K562 (cell line): ENCODE data around the gene CPED1. TPM values are rescaled to one million over a fixed set of nuclear protein-coding genes. Genes with fewer than 3 reads are reported as not detected.
A peak's percentile ranks its signal among the peaks of the same experiment; 100 is the strongest.

Experiments
- EZH2 ChIP-seq: IDR thresholded peaks from 2 replicates; pipeline ENCODE4 v1.6.1; 2012; ENCODE audit warnings: low read depth, mild to moderate bottlenecking, inconsistent platforms, low read length, borderline replicate concordance
- HDAC3 ChIP-seq: fragments of 450-650 bp; IDR thresholded peaks from 2 replicates; pipeline ENCODE4 v1.6.1; 2018; ENCODE audit warnings: borderline replicate concordance, mild to moderate bottlenecking, moderate library complexity; ENCODE audit not compliant: partially characterized antibody
- HDGF ChIP-seq: fragments of 450-650 bp; IDR thresholded peaks from 2 replicates; pipeline ENCODE4 v1.6.1; 2016
- HNRNPLL ChIP-seq: fragments of 200-400 bp; formaldehyde crosslinking; IDR thresholded peaks from 2 replicates; pipeline ENCODE4 v1.6.1; 2017; ENCODE audit warnings: low read length, low read depth, mild to moderate bottlenecking; ENCODE audit not compliant: poor library complexity, severe bottlenecking
- MCM3 ChIP-seq: fragments of 450-650 bp; IDR thresholded peaks from 2 replicates; pipeline ENCODE4 v1.6.1; 2016
- SMAD4 ChIP-seq: fragments of 250-450 bp; sonication (Bioruptor Pico); conservative IDR thresholded peaks from 2 replicates; pipeline ENCODE4 v1.8.0; 2021; ENCODE audit warnings: inconsistent platforms, mild to moderate bottlenecking, moderate library complexity
- SMARCE1 ChIP-seq: fragments of 450-650 bp; IDR thresholded peaks from 2 replicates; pipeline ENCODE4 v1.7.1; 2016; ENCODE audit warnings: mild to moderate bottlenecking
- SP2 ChIP-seq: IDR thresholded peaks from 2 replicates; pipeline ENCODE4 v1.6.1; 2011; ENCODE audit warnings: mild to moderate bottlenecking, low read depth, low read length, moderate library complexity; ENCODE audit not compliant: poor library complexity, severe bottlenecking; ENCODE audit errors: extremely low read depth
- TAF7 ChIP-seq: fragments of 450-650 bp; IDR thresholded peaks from 2 replicates; pipeline ENCODE4 v1.6.1; 2016; ENCODE audit warnings: missing genetic modification characterization, missing compliant biosample characterization
- ZNF133 ChIP-seq: fragments of 250-450 bp; sonication (Bioruptor Pico); IDR thresholded peaks from 2 replicates; pipeline ENCODE4 v1.4.0; 2020; ENCODE audit warnings: mild to moderate bottlenecking
- ZNF146 ChIP-seq: IDR thresholded peaks from one replicate; pipeline ENCODE4 v1.6.1; 2018; ENCODE audit warnings: missing compliant biosample characterization; ENCODE audit not compliant: unreplicated experiment
- ZNF766 ChIP-seq: fragments of 200-800 bp; sonication (Bioruptor generic); conservative IDR thresholded peaks from 2 replicates; pipeline ENCODE4 v1.6.1; 2016; ENCODE audit warnings: missing genetic modification characterization, missing compliant biosample characterization
- ZSCAN29 ChIP-seq: fragments of 450-650 bp; IDR thresholded peaks from 2 replicates; pipeline ENCODE4 v1.6.1; 2017
- polyA plus RNA-seq, 8 experiments: library from polyadenylated mRNA; depleted of rRNA in 4 of 8; stranded (reverse) in 5 of 8; unstranded in 3 of 8; fragments of >200 nt; fragmentation: Nextera tagmentation in 2 of 8; fragmentation: Illumina TruSeq in 1 of 8; extraction: Ambion mirVana in 2 of 8; extraction: Trizol in 1 of 8; gene quantifications; 2 replicates each; pipeline versions ENCODE4 v1.2.1 to v1.2.3, GENCODE V29; 2011 to 2014; ENCODE audit warnings: inconsistent platforms in 1 of 8, missing spikeins in 1 of 8
- total RNA-seq, 7 experiments: library from RNA; depleted of rRNA in 6 of 7; stranded (reverse); fragments of >200 nt in 6 of 7; fragmentation: Illumina TruSeq in 2 of 7; extraction: Trizol in 2 of 7; gene quantifications; 2 replicates each; pipeline versions ENCODE4 v1.2.1 to v1.2.3, GENCODE V29; 2011 to 2021; ENCODE audit warnings: low replicate concordance in 1 of 7
- TF ChIP-seq, protein P1 (sequence below): sonication (generic); formaldehyde crosslinking; IDR thresholded peaks from 2 replicates; pipeline ENCODE4 v1.8.0; 2023; ENCODE audit warnings: mild to moderate bottlenecking, missing genetic modification reagents
- TF ChIP-seq, protein P2 (sequence below): fragments of 450-650 bp; IDR thresholded peaks from 2 replicates; pipeline ENCODE4 v1.6.1; 2016; ENCODE audit warnings: borderline replicate concordance
- TF ChIP-seq, protein P3 (sequence below): fragments of 450-650 bp; IDR thresholded peaks from 2 replicates; pipeline ENCODE4 v1.6.1; 2017; ENCODE audit warnings: antibody characterized with exemption
- TF ChIP-seq, protein P4 (sequence below), 2 experiments: fragments of 450-650 bp; IDR thresholded peaks; 2 replicates each; pipeline ENCODE4 v1.6.1; 2018; ENCODE audit warnings: mild to moderate bottlenecking in 2 of 2, low read depth in 1 of 2; ENCODE audit not compliant: partially characterized antibody in 2 of 2
- TF ChIP-seq, protein P5 (sequence below): sonication (generic); formaldehyde crosslinking; IDR thresholded peaks from 2 replicates; pipeline ENCODE4 v1.8.1; 2022; ENCODE audit warnings: missing genetic modification reagents

Gene CPED1
- total and polyA plus RNA-seq, 9 of the 15 experiments (the other 6 are each of a cell fraction or from before 2014, with no cell fraction given): 195 to 393 (median 290) TPM

DNA sequence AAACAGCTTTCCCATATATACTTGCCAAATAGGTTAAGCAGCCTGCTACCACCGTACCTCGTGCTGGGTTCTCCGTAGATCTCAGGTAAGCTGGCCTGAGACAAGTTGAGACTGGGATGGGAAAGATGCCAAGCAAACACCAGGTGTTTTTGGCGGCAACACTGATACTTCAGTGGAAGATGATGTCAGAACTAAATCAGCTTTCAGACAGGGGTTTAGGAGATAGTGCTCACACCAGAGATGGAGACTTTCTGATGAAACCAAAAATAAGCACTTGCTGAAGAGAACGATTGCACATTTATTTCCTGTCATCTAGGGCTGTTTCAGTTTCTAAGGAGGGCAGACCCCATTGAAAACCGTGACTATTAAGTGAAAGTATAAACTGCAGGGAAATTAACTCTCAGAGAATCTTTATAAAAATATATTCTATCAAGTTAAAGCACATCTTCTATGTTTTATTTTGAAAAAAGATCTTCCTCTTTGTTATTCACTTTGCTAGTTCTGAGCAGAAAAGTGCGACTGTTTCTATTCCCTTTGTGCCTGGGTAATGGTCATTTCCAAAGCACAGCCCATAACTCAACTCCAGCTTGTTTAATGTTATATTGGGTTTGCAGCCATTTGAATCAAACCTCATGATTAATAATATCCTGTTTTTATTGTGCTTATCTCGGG is 149.9 kb downstream of the CPED1 start (continued):
- TF ChIP-seq EZH2 (no peak), SMAD4 (peak; percentile 96), ZSCAN29 (no peak), MCM3 (no peak), HDAC3 (peak; percentile 58), ZNF766 (CRISPR knock-in tag) (peak; percentile 83), ZNF133 (CRISPR knock-in tag) (no peak), ZNF146 (CRISPR knock-in tag) (no peak), HDGF (no peak), TAF7 (tag) (peak; percentile 39; the same call in 1 of the 2 replicates), SP2 (no peak), SMARCE1 (peak; percentile 46; the same call in 1 of the 2 replicates), HNRNPLL (no peak)
- TF ChIP-seq, protein P1, sequence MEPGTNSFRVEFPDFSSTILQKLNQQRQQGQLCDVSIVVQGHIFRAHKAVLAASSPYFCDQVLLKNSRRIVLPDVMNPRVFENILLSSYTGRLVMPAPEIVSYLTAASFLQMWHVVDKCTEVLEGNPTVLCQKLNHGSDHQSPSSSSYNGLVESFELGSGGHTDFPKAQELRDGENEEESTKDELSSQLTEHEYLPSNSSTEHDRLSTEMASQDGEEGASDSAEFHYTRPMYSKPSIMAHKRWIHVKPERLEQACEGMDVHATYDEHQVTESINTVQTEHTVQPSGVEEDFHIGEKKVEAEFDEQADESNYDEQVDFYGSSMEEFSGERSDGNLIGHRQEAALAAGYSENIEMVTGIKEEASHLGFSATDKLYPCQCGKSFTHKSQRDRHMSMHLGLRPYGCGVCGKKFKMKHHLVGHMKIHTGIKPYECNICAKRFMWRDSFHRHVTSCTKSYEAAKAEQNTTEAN (CRISPR knock-in tag): no peak
- TF ChIP-seq, protein P2, sequence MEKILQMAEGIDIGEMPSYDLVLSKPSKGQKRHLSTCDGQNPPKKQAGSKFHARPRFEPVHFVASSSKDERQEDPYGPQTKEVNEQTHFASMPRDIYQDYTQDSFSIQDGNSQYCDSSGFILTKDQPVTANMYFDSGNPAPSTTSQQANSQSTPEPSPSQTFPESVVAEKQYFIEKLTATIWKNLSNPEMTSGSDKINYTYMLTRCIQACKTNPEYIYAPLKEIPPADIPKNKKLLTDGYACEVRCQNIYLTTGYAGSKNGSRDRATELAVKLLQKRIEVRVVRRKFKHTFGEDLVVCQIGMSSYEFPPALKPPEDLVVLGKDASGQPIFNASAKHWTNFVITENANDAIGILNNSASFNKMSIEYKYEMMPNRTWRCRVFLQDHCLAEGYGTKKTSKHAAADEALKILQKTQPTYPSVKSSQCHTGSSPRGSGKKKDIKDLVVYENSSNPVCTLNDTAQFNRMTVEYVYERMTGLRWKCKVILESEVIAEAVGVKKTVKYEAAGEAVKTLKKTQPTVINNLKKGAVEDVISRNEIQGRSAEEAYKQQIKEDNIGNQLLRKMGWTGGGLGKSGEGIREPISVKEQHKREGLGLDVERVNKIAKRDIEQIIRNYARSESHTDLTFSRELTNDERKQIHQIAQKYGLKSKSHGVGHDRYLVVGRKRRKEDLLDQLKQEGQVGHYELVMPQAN: no peak
- TF ChIP-seq, protein P3, sequence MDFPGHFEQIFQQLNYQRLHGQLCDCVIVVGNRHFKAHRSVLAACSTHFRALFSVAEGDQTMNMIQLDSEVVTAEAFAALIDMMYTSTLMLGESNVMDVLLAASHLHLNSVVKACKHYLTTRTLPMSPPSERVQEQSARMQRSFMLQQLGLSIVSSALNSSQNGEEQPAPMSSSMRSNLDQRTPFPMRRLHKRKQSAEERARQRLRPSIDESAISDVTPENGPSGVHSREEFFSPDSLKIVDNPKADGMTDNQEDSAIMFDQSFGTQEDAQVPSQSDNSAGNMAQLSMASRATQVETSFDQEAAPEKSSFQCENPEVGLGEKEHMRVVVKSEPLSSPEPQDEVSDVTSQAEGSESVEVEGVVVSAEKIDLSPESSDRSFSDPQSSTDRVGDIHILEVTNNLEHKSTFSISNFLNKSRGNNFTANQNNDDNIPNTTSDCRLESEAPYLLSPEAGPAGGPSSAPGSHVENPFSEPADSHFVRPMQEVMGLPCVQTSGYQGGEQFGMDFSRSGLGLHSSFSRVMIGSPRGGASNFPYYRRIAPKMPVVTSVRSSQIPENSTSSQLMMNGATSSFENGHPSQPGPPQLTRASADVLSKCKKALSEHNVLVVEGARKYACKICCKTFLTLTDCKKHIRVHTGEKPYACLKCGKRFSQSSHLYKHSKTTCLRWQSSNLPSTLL: no peak
- TF ChIP-seq, protein P4, sequence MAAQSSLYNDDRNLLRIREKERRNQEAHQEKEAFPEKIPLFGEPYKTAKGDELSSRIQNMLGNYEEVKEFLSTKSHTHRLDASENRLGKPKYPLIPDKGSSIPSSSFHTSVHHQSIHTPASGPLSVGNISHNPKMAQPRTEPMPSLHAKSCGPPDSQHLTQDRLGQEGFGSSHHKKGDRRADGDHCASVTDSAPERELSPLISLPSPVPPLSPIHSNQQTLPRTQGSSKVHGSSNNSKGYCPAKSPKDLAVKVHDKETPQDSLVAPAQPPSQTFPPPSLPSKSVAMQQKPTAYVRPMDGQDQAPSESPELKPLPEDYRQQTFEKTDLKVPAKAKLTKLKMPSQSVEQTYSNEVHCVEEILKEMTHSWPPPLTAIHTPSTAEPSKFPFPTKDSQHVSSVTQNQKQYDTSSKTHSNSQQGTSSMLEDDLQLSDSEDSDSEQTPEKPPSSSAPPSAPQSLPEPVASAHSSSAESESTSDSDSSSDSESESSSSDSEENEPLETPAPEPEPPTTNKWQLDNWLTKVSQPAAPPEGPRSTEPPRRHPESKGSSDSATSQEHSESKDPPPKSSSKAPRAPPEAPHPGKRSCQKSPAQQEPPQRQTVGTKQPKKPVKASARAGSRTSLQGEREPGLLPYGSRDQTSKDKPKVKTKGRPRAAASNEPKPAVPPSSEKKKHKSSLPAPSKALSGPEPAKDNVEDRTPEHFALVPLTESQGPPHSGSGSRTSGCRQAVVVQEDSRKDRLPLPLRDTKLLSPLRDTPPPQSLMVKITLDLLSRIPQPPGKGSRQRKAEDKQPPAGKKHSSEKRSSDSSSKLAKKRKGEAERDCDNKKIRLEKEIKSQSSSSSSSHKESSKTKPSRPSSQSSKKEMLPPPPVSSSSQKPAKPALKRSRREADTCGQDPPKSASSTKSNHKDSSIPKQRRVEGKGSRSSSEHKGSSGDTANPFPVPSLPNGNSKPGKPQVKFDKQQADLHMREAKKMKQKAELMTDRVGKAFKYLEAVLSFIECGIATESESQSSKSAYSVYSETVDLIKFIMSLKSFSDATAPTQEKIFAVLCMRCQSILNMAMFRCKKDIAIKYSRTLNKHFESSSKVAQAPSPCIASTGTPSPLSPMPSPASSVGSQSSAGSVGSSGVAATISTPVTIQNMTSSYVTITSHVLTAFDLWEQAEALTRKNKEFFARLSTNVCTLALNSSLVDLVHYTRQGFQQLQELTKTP (IDR thresholded peaks at IDR 0.05; ENCODE audit: low read depth in 1 of 2, partially characterized antibody in 2 of 2): peak in 1 of 2 experiments; percentile 52
- TF ChIP-seq, protein P5, sequence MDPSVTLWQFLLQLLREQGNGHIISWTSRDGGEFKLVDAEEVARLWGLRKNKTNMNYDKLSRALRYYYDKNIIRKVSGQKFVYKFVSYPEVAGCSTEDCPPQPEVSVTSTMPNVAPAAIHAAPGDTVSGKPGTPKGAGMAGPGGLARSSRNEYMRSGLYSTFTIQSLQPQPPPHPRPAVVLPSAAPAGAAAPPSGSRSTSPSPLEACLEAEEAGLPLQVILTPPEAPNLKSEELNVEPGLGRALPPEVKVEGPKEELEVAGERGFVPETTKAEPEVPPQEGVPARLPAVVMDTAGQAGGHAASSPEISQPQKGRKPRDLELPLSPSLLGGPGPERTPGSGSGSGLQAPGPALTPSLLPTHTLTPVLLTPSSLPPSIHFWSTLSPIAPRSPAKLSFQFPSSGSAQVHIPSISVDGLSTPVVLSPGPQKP (CRISPR knock-in tag): no peak
